RWPE2 (cell line): Measurements from ENCODE around the gene GORASP1.

ENCODE experiments used
- ATAC-seq: fragments of 200-7000 bp; cut with Tn5 transposase; 3 replicates; pipeline ENCODE4 v1.9.1; 2021; ENCODE audit warnings: low read depth
- DNase-seq: peaks from one replicate; pipeline ENCODE4 v3.0.0-alpha.2; 2020; ENCODE audit warnings: low spot score
- H3K27ac ChIP-seq: fragments of 450-650 bp; 2 replicates; pipeline ENCODE4 v1.5.1; 2017; ENCODE audit warnings: mild to moderate bottlenecking; ENCODE audit not compliant: poor library complexity, severe bottlenecking
- H3K27me3 ChIP-seq: fragments of 250-450 bp; sonication (Bioruptor Pico); 2 replicates; pipeline ENCODE4 v1.5.1; 2021; ENCODE audit warnings: mild to moderate bottlenecking, moderate library complexity; ENCODE audit not compliant: insufficient read depth, poor library complexity, severe bottlenecking
- H3K36me3 ChIP-seq: fragments of 250-450 bp; sonication (Bioruptor Pico); 2 replicates; pipeline ENCODE4 v1.5.1; 2020; ENCODE audit warnings: low read depth, mild to moderate bottlenecking, moderate library complexity
- H3K4me1 ChIP-seq: fragments of 250-450 bp; sonication (Bioruptor Pico); 2 replicates; pipeline ENCODE4 v1.5.1; 2021; ENCODE audit warnings: mild to moderate bottlenecking, moderate library complexity; ENCODE audit not compliant: insufficient read depth, poor library complexity, severe bottlenecking
- H3K4me3 ChIP-seq: fragments of 250-450 bp; sonication (Bioruptor Pico); 2 replicates; pipeline ENCODE4 v1.5.1; 2021; ENCODE audit warnings: mild to moderate bottlenecking, moderate library complexity; ENCODE audit not compliant: severe bottlenecking
- H3K9me3 ChIP-seq: fragments of 250-450 bp; sonication (Bioruptor Pico); 2 replicates; pipeline ENCODE4 v1.5.1; 2021; ENCODE audit warnings: mild to moderate bottlenecking, moderate library complexity; ENCODE audit not compliant: severe bottlenecking
- CTCF ChIP-seq: fragments of 450-650 bp; IDR thresholded peaks from one replicate; pipeline ENCODE4 v1.5.1; 2017; ENCODE audit warnings: mild to moderate bottlenecking, moderate library complexity; ENCODE audit not compliant: poor library complexity, severe bottlenecking

Gene GORASP1

GRCh38 chr3:39144748-39145380, 37.4 kb upstream of the GORASP1 start:
- no peak overlapping the region for H3K27ac ChIP-seq
- TF ChIP-seq CTCF, result no peak
- ATAC-seq, result no peak
- H3K9me3 ChIP-seq, result no peaks in the 10 kb centered on the region
- DNase-seq, result no peak
- no peak overlapping the region for H3K4me3 ChIP-seq
- peaks cover 46% of the 10 kb centered on the region for H3K36me3 ChIP-seq
- H3K27me3 ChIP-seq, result no peaks in the 10 kb centered on the region
- peaks cover 70% of the 10 kb centered on the region for H3K4me1 ChIP-seq

- Histone ChIP-seq H3K4me1 (peaks cover 63% of the 10 kb centered on the region), H3K27me3 (no peaks in the 10 kb centered on the region), H3K27ac (peak overlapping the region; percentile 93), H3K4me3 (no peak overlapping the region), H3K9me3 (no peaks in the 10 kb centered on the region), H3K36me3 (peaks cover 46% of the 10 kb centered on the region)
- ATAC-seq (no peak), DNase-seq (no peak)
- TF ChIP-seq CTCF, result no peak
Observed at GRCh38 chr3:39144095-39144747, 36.8 kb upstream of the GORASP1 start.

GRCh38 chr3:39143051-39143885, 35.8 kb upstream of the GORASP1 start:
- Histone ChIP-seq H3K4me3 (no peak overlapping the region), H3K27ac (peak overlapping the region; percentile 93), H3K9me3 (no peaks in the 10 kb centered on the region), H3K27me3 (no peaks in the 10 kb centered on the region), H3K36me3 (peaks cover 46% of the 10 kb centered on the region), H3K4me1 (peaks cover 54% of the 10 kb centered on the region)
- no peak for DNase-seq
- no peak for TF ChIP-seq CTCF
- no peak for ATAC-seq

GRCh38 chr3:39142067-39142466, 34.6 kb upstream of the GORASP1 start:
- no peak overlapping the region for H3K4me3 ChIP-seq
- H3K27ac ChIP-seq, result peak overlapping the region; percentile 93
- no peak for TF ChIP-seq CTCF
- H3K27me3 ChIP-seq, result no peaks in the 10 kb centered on the region
- DNase-seq, result no peak
- peaks cover 42% of the 10 kb centered on the region for H3K4me1 ChIP-seq
- peak; percentile 6; the same call in 2 of the 3 replicates for ATAC-seq
- peaks cover 46% of the 10 kb centered on the region for H3K36me3 ChIP-seq
- H3K9me3 ChIP-seq, result no peaks in the 10 kb centered on the region
